Astrocyte (in vitro differentiated cells and primary cell): ENCODE measurements around the gene ROR1.

Experiments
- EZH2 ChIP-seq: IDR thresholded peaks from 2 replicates; pipeline ENCODE4 v1.6.1; 2012; ENCODE audit warnings: mild to moderate bottlenecking, low read length, inconsistent platforms; ENCODE audit not compliant: insufficient read depth
- TF ChIP-seq, protein P1 (sequence below): IDR thresholded peaks from 2 replicates; pipeline ENCODE4 v1.5.1; 2011; ENCODE audit warnings: low read depth, mild to moderate bottlenecking, inconsistent platforms, low read length, moderate library complexity; ENCODE audit not compliant: insufficient read depth

DNA sequence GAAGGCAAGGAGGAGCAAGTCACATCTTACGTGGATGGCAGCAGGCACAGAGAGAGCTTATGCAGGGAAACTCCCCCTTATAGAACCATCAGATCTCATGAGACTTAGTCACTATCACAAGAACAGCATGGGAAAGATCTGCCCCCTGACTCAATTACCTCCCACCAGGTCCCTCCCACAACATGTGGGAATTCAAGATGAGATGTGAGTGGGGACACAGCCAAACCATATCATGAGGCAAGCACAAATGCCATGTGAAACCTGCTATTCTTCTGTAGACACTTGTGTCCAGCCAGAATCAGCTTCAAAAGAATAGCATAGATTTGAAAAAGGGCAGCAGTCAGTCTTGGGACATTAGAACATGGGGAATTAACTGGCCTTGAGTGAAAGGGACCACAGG lies 397.4 kb downstream of the ROR1 start:
- TF ChIP-seq EZH2 = no peak
- TF ChIP-seq, protein P1, sequence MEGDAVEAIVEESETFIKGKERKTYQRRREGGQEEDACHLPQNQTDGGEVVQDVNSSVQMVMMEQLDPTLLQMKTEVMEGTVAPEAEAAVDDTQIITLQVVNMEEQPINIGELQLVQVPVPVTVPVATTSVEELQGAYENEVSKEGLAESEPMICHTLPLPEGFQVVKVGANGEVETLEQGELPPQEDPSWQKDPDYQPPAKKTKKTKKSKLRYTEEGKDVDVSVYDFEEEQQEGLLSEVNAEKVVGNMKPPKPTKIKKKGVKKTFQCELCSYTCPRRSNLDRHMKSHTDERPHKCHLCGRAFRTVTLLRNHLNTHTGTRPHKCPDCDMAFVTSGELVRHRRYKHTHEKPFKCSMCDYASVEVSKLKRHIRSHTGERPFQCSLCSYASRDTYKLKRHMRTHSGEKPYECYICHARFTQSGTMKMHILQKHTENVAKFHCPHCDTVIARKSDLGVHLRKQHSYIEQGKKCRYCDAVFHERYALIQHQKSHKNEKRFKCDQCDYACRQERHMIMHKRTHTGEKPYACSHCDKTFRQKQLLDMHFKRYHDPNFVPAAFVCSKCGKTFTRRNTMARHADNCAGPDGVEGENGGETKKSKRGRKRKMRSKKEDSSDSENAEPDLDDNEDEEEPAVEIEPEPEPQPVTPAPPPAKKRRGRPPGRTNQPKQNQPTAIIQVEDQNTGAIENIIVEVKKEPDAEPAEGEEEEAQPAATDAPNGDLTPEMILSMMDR = no peak
